ENCODE results near the gene KIZ. TPM values are rescaled to one million over a fixed set of nuclear protein-coding genes. Genes with fewer than 3 reads are reported as not detected.

KIZ gene, protein sequence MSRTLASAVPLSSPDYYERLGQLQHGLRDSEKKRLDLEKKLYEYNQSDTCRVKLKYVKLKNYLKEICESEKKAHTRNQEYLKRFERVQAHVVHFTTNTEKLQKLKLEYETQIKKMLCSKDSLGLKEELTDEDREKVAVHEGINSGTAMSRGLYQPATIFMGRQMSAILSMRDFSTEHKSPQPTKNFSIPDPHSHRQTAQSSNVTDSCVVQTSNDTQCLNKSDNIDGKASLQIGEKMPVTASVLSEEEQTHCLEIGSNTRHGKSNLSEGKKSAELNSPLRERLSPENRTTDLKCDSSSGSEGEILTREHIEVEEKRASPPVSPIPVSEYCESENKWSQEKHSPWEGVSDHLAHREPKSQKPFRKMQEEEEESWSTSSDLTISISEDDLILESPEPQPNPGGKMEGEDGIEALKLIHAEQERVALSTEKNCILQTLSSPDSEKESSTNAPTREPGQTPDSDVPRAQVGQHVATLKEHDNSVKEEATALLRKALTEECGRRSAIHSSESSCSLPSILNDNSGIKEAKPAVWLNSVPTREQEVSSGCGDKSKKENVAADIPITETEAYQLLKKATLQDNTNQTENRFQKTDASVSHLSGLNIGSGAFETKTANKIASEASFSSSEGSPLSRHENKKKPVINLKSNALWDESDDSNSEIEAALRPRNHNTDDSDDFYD
- total RNA-seq = 10 to 100 TPM; 23.2 to 58.7 (median 28.3) TPM

DNA sequence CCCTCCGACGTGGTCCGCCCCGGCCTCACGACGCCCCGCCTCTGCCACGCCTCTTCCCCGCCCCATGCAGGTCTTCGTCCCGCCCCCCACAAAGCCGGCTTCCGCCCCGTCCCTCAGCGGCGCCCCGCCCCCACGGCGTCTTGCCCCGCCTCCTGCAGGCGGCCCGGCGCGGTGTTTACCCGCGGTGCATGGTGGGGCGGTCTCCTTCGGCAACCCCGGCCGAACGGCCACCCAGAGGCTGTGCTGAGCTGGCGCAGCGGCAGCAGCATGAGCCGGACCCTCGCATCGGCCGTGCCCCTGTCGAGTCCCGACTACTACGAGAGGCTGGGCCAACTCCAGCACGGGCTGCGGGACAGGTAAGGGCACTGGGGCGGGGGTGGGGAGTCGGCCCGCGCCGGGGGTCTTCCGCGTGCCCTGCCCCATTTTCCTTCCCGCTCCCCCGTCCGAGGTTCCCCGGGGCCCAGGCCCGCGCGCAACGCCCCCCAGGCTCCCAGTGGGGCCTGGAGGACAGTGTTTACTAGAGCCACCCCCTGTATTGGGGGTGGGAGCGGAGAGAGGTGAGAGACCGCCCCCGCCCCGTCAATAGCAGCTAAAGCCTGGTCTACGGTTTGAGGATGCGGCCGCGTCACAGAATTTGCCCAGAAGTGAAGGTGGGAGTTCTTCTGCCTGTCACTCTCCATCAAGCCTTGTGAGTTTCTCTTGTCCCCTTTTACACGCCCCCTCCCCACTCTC lies at the start of gene KIZ:
Gene KIZ (plus strand): TSS at position 234 of the 732 bp plus-strand sequence. CDS start 34 bp downstream, at position 268.
- TF ChIP-seq, protein P1, sequence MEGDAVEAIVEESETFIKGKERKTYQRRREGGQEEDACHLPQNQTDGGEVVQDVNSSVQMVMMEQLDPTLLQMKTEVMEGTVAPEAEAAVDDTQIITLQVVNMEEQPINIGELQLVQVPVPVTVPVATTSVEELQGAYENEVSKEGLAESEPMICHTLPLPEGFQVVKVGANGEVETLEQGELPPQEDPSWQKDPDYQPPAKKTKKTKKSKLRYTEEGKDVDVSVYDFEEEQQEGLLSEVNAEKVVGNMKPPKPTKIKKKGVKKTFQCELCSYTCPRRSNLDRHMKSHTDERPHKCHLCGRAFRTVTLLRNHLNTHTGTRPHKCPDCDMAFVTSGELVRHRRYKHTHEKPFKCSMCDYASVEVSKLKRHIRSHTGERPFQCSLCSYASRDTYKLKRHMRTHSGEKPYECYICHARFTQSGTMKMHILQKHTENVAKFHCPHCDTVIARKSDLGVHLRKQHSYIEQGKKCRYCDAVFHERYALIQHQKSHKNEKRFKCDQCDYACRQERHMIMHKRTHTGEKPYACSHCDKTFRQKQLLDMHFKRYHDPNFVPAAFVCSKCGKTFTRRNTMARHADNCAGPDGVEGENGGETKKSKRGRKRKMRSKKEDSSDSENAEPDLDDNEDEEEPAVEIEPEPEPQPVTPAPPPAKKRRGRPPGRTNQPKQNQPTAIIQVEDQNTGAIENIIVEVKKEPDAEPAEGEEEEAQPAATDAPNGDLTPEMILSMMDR (IDR thresholded peaks at IDR 0.05) = peak; percentile 22 to 72 (median 50)
- TF ChIP-seq POLR2A (IDR thresholded peaks at IDR 0.05) = peak; percentile 89 to 92
- intact Hi-C loops (cut with DNase I; ENCODE audit: low total_unique reads) = no loop called here
- Histone ChIP-seq H3K27ac (peak within 1 kb of the TSS; percentile 81 to 83), H3K27me3 (no peaks in the 10 kb centered on the region), H3K4me3 (peak within 1 kb of the TSS; percentile 81 to 84), H3K9me3 (no peaks in the 10 kb centered on the region), H3K4me1 (no peaks in the 10 kb centered on the region), H3K36me3 (no peaks in the 10 kb centered on the region)
- DNase-seq = peak; percentile 95 to 98

DNA sequence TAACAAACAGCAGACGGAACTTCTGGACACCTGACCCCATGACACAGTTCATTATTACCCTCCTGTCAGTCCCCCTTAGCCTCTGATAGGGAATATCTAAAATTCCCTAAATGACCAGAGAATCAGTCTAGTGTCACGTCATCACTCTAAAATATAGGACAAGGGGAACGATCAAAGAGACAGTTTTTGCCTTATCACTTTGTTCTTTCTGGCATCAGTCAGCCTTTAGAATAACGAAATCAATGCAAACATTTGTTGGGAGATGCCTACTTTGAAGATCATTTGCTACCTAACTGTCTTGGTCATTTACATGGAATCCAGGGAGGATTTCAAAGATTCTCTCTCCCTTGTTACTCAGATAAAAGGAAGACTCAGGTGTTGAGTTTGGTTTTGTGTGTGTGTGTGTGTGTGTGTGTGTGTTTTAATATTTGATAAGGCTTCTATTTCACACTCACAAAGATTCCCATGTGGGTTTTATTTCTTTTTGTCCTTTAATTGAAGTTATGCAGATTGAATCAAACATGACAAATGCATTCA lies 48.0 kb upstream of the KIZ start:
- no peaks in the 10 kb centered on the region for H3K27me3 ChIP-seq

DNA sequence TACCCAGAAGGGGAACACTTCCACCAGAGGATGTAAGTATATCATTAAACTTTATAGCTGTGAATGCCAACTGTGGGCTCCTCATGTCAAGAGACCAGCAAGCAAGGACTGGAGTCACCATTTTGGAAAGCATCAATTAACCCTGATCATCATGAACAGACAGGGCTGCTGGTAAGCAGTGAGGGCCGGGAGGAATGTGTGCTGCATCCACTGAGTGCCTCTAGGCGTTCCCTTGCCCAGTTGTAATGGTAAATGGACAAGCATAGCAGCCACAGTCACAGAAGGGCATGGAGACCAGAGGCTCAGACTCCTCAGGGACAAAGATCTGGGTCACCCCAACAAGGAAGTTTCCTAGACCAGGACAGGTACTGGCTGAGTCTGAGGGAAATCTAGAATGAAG lies 43.3 kb upstream of the KIZ start:
- Histone ChIP-seq H3K36me3 (no peaks in the 10 kb centered on the region), H3K27me3 (no peaks in the 10 kb centered on the region), H3K27ac (no peak overlapping the region), H3K9me3 (no peaks in the 10 kb centered on the region), H3K4me3 (no peak overlapping the region), H3K4me1 (no peaks in the 10 kb centered on the region)
- DNase-seq = no peak
- TF ChIP-seq, protein P1 (IDR thresholded peaks at IDR 0.05) = no peak
- no peak for TF ChIP-seq POLR2A (IDR thresholded peaks at IDR 0.05)
- intact Hi-C loops (cut with DNase I; ENCODE audit: low total_unique reads) = no loop called here

More for the DNA sequence above, 48.0 kb upstream of the KIZ start:
- Histone ChIP-seq H3K27ac (no peak overlapping the region), H3K4me3 (no peak overlapping the region), H3K9me3 (no peaks in the 10 kb centered on the region), H3K36me3 (no peaks in the 10 kb centered on the region), H3K4me1 (no peaks in the 10 kb centered on the region)
- TF ChIP-seq POLR2A (IDR thresholded peaks at IDR 0.05) = no peak
- intact Hi-C loops (cut with DNase I; ENCODE audit: low total_unique reads) = no loop called here
- DNase-seq = no peak

DNA sequence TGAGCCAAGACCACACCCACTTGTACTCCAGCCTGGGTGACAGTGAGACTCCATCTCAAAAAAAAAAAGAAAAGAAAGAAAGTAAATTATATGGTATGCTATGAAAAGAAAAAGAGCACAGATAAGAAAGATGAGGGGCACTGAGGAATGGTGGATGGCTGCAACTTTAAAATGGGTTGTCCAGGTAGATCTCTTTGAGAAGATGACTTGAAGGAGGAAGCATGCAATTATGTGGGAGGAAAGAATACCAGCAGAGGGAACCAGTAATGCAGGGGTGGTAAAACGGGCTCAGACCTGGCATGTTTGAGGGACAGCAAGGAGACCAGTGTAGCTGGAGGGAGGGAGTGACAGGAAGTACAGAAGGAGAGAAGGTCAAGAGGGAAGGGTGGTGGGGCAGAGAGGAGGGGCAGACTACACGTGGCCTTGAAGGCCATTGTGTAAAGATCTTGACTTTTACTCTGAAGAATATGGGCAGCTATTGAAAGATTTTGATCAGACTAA lies 42.0 kb upstream of the KIZ start:
- Histone ChIP-seq H3K9me3 (no peaks in the 10 kb centered on the region), H3K27me3 (no peaks in the 10 kb centered on the region), H3K27ac (no peak overlapping the region), H3K4me3 (no peak overlapping the region), H3K4me1 (no peaks in the 10 kb centered on the region), H3K36me3 (no peaks in the 10 kb centered on the region)
- no peak for DNase-seq
- TF ChIP-seq, protein P1 (IDR thresholded peaks at IDR 0.05) = no peak
- no peak for TF ChIP-seq POLR2A (IDR thresholded peaks at IDR 0.05)
- intact Hi-C loops (cut with DNase I; ENCODE audit: low total_unique reads) = no loop called here

DNA sequence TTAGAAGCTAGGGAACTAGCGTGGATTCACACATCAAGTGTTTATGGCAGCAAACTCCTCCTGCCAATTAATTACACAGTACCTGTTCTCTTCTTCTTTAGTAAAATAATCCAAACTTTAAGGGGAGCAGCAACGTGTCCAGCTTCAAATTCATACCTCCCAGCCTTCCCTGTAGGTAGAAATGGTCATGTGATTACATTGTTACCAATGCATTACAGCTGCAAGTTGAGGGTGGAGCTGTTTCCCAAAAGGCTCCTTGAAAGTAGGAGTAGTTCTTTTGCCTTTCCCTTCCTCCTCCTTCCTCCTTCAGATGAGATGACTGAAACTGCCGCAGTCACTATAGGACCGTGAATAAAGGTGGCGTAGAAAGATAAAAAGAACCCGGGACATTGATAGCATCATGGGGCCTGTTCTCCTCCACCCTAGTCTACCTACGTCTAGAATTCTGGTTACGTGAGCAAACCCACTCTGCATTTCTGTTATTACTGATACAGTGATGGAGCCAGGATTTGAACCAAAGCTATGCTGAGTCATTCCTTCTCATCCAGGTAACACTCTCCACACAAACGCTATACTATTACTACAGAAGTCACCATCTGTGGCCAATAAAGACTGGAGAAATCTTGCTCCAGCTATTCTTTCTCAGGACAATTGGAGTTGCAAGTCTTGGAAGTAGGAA lies 37.9 kb upstream of the KIZ start:
- H3K27me3 ChIP-seq = peaks cover 0 to 9% of the 10 kb centered on the region in 2 donors

More for the DNA sequence above, 37.9 kb upstream of the KIZ start:
- no peak for DNase-seq
- no peak overlapping the region for H3K4me3 ChIP-seq
- H3K9me3 ChIP-seq = no peaks in the 10 kb centered on the region
- H3K27ac ChIP-seq = no peak overlapping the region
- H3K36me3 ChIP-seq = no peaks in the 10 kb centered on the region
- no peaks in the 10 kb centered on the region for H3K4me1 ChIP-seq
- intact Hi-C loops (cut with DNase I; ENCODE audit: low total_unique reads) = no loop called here
- TF ChIP-seq, protein P1 (IDR thresholded peaks at IDR 0.05) = no peak
- no peak for TF ChIP-seq POLR2A (IDR thresholded peaks at IDR 0.05)
